NCI-H1417 treated with DMSO at 0.1 percent for 48 hours (cell line): ENCODE data around the gene KLHL13.
"Not testable (repeated sequence)": the region's sequence is repeated elsewhere in the genome, so short reads cannot be mapped to it uniquely, and the experiment has no call there.

Experiments used
- DNase-seq: peaks from one replicate; lab custom pipeline; 2025; lab: John Stamatoyannopoulos, UW

The KLHL13 gene

DNA sequence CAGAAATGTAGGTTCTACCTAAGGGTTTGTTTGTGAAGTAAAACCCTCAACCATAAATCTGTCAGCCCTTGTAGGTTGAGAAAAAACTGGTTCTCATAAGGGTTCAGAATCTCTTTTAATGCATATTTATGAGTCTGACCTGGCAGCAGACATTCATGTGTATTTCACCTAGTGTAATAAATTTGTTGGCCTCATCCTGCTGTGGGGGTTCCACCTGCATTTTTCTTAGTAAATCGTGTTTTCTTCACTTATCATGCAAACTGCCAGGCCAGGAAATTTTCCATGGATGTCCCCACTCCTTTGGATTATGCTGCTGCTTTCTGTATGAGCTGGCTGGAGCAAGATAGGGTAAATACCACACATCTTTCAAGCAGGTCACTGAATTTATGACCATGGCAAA lies 42.4 kb downstream of the KLHL13 start:
- DNase-seq = no peak

DNA sequence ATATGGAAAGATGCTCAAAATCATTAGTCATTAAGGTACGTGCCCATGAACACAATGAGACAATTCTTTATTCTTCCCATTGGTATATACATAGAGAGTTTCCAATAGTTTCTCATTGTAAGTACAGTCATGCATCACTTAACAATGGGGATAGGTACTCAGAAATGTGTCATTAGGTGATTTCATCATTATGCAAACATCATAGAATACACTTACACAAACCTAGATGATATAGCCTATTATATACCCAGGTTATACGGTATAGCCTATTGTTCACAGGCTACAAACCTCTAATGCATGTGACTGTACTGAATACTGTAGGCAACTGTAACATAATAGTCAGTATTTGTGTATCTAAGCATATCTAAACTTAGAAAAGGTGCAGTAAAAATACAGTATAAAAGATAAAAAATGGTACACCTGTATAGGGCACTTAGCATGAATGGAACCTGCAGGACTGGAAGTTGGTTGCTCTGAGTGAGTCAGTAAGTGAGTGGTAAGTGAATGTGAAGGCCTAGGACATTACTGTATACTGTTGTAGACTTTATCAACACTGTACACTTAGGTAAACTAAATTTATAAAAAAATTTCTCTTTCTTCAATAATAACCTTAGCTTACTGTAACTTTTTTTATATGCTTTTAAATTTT lies 49.6 kb downstream of the KLHL13 start:
- DNase-seq = no peak

DNA sequence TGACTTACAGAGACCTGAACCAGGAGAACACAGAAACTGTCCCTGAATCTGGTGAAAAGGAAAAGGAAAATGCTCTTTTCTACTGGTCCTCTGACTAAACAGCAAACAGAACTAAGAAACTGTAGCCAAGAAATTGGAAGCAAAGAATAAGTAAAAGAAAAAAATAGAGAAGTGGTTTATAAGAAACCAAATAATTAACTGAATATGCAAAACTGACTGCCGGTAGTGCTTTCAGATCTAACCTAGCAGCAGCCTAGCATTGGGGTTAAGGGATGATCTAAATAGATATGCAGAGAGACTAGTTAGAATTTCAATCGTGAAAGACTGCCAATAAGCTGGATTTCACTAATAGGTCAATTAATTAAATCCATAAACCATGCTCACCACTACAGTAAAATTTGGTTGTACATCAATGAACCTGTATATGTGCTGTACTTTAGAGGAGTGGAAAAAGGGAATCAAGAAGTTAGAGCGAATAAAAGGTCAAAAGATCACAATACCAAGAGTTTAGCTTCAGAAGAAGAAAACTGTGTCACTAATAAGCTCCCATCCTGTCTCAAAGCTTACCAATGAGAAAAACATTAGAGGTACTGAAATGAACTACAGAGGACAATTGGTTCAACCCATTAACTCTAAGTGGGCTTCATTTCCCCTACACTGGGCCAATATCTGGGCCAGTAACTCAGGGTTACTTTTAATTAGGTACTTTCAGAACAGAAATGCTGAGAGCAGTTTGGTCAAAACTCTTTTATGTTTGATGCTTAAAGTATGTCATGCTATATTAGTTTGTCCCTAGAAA lies 53.6 kb downstream of the KLHL13 start:
- no peak for DNase-seq

DNA sequence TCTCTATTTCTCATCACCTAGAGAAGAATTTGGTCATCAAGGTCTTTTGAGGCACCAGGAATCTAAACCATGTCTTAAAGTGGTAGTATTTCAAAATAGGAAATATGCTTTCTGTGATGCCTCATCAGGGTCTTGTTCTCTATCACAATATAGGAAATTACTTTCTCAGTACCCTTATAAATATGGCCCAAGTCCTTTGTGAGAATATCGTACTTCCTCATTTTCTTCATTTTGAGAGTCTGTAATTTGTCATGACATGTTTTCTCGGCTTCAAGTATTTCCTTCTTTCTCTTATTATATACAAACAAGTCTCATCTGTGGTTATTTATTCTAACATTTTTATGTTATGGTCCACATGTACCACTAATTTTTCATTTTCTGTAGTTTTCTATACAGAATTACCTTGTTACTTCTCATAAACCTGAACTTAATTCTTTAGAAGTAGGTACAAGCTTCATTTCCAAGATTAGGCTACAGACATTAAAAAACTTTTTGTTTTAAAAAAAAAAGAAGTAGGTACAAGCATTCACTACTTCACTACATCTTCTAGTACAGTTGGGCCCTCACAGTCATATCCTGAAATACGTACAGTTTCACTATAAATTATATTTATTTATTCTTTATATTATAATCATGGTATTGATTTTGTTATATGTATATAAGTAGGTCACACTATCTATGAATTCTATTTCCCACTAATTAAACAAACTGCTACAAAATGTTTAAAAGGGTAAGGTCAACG lies 54.4 kb downstream of the KLHL13 start:
- DNase-seq = no peak

DNA sequence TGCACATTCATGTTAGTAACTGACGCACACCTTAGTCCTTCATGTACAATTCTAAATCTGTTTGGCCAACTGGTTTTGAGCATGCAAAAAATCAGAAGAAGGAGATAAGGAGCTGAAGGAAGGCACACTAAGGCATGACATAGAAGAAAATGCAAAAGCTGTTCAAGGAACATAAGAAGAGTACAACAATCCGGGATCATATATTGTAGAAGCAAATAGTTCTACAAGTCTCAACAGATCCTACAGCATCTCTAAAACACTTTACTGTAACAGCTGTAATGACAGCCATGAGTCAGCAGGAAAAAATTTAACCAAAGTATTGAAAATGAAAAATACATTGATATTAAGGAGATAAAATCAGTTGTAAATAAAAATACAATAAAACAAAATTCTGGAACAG lies 57.7 kb downstream of the KLHL13 start:
- no peak for DNase-seq

DNA sequence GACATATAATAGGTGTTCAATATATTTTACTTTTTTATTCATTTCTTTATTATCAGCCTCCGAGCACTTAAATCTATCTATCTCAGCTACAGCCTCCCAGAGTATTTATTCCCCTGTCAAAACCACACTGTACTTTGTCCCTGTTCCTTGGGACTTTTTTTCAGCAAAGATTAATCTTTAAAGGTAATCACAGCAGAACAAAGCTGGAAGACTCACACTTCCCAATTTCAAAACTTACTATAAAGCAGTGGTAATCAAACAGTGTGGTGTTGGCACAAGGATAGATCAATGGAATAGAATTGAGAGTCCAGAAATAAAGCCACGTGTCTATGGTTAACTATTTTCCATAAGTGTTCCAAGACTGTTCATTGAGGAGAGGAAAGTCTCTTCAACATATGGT lies 59.7 kb downstream of the KLHL13 start:
- DNase-seq = no peak

DNA sequence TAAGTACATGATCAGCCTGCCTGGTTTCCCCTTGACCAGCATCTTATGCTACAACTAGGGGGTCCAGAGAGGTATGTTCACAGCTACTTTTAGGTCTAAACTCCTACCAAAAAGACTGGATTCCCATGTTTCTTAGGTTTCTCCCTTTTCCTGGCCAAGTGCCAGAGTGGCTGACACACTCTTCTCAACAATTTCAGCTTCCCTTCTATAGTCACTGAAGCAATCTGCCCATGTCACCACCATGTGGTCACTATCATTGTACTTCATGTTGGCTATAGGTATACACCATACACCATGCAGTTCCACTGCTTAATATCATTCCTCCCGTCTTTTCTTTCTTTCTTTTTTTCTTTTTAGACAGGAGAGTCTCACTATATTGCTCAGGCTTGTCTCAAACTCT lies 66.9 kb downstream of the KLHL13 start:
- DNase-seq = no peak

DNA sequence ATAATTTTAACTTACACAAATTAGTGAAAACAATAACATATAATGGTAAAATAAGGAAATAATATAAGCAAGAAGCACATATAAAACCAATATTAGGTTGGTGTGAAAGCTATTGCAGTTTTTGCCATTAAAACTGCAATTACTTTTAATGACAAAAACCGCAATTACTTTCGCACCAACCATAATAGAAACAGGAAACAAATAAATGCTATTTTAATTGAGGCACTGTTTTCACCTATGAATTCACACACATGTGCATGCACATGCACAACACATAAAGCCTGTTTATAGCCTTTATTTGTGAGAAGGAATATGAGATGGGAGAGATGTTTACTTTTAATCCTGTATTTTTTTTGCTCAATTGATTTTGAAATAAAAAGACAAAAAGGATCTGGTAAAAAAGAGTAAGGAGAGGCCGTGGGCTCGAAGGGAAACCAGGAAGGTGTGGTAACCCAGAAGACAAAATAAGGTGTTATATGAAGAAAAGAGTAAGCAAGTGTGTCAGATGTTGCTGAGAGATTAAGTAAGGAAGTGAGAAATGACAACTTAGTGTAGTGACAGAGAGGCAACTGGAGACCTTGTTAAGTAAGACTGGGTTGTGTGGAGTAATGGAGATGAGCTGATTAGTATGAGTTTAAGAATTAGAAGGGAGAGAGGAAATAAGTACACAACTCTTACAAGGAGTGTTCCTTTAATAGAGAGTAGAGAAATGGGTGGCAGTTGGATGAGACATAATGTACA lies 69.0 kb downstream of the KLHL13 start:
- DNase-seq = no peak

DNA sequence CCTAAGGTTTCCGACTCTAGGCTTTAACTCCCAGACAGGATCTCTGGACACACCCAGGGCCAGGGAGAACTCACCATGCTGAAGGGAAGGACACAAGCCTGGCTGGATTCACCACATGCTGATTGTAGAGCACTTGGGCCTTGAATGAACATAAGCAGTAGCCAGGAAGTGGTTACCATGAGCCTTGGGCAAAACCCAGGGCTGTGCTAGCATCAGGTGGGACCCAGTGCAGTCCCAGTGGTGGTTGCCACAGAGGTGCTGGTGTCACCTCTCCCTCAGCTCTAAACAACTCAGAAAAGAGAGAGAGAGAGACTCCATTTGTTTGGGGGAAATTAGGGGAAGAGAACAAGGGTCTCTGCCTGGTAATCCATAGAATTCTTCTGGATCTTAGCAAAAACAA lies 77.0 kb downstream of the KLHL13 start:
- no peak for DNase-seq

DNA sequence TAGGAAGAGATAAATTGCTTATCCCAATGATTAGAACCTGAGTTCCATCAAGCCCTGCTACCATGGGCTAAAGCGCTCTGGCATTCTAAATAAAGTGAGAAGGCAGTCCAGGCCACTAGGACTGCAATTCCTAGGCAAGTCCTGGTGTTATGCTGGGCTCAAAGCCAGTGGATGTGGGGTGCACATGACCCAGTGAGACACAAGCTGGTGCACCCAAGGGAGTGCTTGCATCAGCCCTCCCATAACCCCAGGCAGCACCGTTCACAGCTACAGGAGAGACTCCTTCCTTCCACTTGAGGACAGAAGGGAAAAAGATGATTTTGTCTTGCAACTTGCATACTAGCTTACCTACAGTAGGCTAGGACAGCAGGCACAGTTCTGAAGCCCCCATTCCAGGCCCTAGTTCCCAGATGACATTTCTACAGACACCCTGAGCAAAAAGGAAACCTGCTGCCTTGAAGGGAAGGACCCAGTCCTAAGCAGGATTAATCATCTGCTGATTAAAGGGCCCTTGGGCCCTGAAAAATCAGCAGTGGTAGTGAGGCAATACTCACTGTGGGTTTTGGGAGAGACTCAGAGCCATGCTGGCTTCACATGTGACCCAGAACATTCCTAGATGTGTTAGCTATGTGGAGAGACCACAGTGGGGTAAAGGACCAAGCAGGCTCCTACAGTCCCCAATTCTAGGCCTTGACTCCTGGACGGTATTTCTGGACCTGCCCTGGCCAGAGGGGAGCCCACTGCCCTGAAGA lies 77.8 kb downstream of the KLHL13 start:
- DNase-seq = no peak

DNA sequence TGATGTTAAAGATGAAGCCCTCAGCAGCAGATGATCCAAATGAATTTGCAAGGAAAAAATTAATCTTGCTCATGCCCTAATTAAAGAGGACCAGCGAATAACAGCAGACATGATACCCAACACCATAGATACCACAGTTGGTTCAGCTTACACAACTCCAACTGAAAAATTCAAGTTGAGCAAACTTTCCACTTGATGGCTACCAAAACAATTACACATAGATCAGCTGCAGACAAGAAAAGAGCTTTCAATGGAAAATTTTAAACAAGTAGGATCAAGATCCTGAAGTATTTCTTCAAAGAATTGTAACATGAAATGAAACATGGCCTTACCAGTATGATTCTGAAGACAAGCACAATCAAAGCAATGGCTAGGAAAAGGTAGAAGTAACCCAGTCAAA lies 90.0 kb downstream of the KLHL13 start:
- DNase-seq = no peak

DNA sequence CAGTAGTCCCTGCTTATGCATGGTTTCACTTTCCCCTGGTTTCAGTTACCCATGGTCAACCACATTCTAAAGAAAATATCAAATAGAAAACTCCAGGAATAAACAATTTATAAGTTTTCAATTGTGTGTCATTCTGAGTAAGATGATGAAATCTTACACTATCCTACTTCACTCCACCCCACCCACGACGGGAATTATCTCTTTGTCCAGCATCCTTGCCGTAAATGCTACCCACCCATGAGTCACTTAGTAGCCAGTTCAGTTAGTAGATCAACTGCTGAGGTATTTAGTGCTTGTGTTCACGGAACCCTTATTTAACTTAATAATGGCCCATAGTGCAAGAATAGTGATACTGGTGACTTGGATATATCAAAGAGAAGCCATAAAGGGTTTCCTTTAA lies 91.4 kb downstream of the KLHL13 start:
- DNase-seq = no peak

DNA sequence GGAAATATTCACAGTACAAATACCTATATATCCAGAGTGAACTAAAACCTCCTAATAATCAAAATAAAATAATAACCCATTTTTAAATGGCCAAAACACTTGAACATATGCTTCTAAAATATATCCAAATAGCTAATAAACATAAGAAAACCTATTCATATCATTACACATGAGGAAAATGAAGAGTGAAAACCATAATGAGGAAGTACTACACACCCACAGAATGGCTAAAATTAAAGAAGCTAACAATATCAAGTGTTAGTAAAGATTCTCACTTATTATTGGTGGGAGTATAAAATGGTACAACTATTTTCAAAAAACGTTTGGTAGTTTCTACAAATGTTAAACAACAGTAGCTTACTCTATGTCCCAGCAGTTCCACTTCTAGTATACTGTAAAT lies 92.1 kb downstream of the KLHL13 start:
- no peak for DNase-seq

DNA sequence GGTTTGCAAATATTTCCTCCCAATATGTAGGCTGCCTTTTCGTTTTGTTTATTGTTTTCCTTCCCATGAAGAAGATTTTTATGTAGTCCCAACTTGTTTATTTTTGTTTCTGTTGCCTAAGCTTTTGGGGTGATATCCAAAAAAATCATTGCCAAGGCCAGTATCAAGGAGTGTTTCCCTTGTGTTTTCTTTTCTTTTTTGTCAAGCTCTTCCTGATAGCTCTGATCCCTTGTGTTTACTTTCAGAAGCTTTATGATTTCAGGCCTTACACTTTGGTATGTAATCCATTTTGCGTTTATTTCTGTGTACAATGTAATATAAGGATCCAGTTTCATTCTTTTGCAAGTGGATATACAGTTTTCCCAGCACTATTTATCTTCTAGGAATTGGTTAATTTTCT lies 93.9 kb downstream of the KLHL13 start:
- no peak for DNase-seq

DNA sequence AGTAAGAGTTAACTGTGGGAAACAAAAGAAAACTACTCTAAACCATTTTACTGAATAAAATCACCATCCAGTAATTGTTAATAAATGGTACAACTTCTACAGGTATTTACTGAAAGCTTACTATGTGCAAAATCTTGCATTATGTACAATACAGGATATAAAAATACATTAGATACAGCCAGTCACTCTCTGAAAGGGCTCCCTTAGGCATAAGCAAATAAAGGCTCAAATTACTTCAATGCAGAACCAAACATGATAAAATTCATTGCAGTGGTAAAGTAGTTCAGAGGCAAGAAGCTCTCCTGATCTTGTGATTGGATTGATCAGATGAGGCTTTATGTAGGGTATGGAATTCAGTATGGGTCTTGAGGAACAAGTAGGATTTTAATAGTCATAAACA lies 100.2 kb downstream of the KLHL13 start:
- DNase-seq = no peak

DNA sequence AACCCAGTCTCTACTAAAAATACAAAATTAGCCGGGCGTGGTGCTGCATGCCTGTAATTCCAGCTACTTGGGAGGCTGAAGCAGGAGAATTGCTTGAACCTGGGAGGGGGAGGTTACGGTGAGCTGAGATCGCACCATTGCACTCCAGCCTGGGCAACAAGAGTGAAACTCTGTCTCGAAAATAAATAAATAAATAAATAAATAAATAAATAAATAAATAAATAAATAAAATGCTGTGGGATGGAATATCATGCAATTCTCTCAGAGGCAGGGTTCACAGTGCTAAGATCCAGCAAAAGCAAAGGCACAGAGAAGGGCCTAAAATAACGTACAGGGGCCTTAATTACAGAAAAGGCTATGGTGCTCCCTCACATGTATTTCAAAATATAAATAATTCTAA lies 114.2 kb downstream of the KLHL13 start:
- DNase-seq = not testable (repeated sequence)

DNA sequence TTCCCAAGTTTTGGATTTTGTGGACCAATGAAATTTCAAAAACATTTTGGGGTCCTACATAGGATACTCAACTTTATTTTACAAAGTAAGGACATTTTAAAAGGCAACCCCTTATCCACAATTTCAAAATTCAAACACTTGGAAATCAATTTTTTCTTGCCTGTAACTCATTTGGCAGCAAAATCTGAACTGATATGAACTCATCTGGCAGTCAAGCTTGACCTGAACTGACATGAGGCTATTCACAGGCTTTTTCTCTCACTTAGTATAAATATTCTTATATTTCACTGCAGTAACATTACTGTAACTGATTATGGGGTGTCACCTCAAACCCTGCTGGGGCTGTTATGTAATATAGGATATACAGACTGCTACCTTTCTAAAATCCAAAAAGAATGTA lies 116.1 kb downstream of the KLHL13 start:
- DNase-seq = no peak

DNA sequence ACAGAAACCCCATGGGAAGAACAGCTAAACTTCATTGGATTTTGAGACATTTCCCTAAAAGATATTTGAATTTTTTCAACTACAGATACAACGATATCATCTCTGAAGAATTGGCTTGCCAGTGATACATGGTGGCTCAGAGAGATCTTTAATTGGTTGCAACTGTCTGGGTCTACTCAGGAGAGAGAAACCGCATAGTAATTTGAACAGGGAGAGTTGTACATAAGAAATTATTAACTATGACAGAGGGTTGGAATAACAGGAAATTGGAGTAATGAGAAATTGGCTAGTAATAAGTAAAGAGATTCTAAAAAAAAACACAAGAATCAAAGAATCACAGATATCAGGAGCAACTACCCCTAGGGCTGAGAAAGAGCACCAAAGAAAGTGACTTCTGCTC lies 118.4 kb downstream of the KLHL13 start:
- DNase-seq = no peak

DNA sequence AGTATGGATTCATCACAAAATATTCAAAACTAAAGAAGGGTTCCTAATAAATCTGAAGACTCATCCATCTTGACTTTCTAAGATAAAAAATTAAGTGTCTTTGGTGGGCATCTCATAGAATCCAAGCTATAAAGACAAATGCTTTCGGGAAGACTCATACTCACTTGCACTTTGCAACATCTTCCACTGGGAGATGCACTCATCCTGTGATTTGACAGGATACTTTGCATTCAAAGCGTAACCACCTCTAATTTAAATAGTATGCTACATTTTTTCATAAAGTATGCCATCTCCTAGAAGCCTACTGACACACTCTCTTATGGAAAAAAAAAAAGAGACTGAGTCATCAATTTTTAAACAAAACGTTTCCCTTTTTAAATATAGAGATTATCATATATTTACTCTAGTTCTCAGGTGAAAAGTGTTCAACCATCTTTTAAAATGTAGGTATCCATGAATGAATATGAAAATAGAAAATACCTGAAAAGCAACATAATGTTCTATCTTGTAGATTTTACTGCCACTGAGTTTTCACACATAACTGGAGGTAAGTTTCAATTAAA lies 119.6 kb downstream of the KLHL13 start:
- no peak for DNase-seq

DNA sequence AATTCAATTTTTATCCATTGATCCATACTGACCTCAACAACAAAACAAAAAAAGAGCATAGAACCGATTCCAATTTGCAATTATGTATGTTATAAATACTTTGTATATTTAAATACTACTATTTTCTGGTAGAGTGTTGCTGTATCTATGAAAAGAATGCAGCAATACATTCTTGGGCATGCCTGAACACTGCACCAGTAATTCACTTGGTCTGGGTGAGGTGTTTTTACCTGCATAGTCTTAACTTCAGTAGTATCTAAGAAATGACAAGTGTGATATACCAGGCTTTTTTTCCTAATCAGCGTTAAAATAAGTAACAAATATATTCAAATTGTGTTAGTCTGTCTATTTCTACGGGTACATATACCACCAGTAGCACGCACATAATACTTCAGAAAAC lies 120.2 kb downstream of the KLHL13 start:
- no peak for DNase-seq

DNA sequence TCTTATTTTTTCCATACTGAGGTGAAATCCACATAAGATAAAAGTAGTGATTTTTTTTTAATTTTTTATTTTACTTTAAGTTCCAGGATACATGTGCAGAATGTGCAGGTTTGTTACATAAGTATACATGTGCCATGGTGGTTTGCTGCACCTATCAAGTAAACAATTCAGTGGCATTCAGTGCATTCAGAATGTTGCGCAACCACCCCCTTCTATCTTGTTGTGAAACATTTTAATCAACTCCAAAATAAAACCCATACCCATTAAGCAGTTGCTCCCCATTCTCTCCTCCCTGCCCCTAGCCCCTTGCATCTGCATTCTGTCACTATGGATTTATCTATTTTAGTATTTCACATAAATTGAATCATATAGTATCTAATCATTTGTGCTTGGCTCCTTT lies 121.2 kb downstream of the KLHL13 start:
- no peak for DNase-seq
